Measurements from ENCODE around the gene ANAPC13. TPM values are rescaled to one million over a fixed set of nuclear protein-coding genes. Genes with fewer than 3 reads are reported as not detected.

The ANAPC13 gene
- total and polyA plus RNA-seq, 8 donors, result 16.5 to 59.1 (median 23.1) TPM

GRCh38 chr3:134480546-134480945 lies 5.2 kb downstream of the ANAPC13 start:
- Histone ChIP-seq H3K4me3 (no peak overlapping the region), H3K36me3 (peaks cover 4 to 42% (median 6%) of the 10 kb centered on the region in 3 donors), H3K9me3 (no peaks in the 10 kb centered on the region), H3K27ac (no peak overlapping the region), H3K27me3 (no peaks in the 10 kb centered on the region), H3K4me1 (peaks cover 4 to 14% (median 11%) of the 10 kb centered on the region in 3 donors)
- TF ChIP-seq CTCF (IDR thresholded peaks at IDR 0.05), result no peak
- FAIRE-seq (no peak), DNase-seq (no peak), ATAC-seq (no peak)
- 88 to 95% methylated on average over 3 of the region's 3 CpGs for WGBS, 2 donors
- intact Hi-C loops (cut with DNase I), result no loop called here

- H3K4me3 ChIP-seq, result no peak overlapping the region
- H3K27ac ChIP-seq, result no peak overlapping the region
- no peak for TF ChIP-seq CTCF (IDR thresholded peaks at IDR 0.05)
- H3K4me1 ChIP-seq, result peaks cover 0 to 3% (median 0%) of the 10 kb centered on the region in 3 donors
- no peaks in the 10 kb centered on the region for H3K27me3 ChIP-seq
- ATAC-seq (peak in 3 of 4 donors; percentile 36 to 68 (median 50)), DNase-seq (no peak), FAIRE-seq (no peak)
- 42 to 43% methylated on average over 2 of the region's 2 CpGs for WGBS, 2 donors
- peaks cover 4 to 42% (median 6%) of the 10 kb centered on the region in 3 donors for H3K36me3 ChIP-seq
- no peaks in the 10 kb centered on the region for H3K9me3 ChIP-seq
- intact Hi-C loops (cut with DNase I), result loop anchor here in 2 of 3 donors (10.0 kb wide), 2 partner anchors 103 to 263 kb away; partner anchors contain the start of gene AMOTL2 (in 2 of the 2)
Observed at GRCh38 chr3:134477938-134478337, 7.8 kb downstream of the ANAPC13 start.

GRCh38 chr3:134477002-134477401 lies 8.8 kb downstream of the ANAPC13 start:
- no peak for FAIRE-seq
- ATAC-seq, result no peak
- Histone ChIP-seq H3K9me3 (no peaks in the 10 kb centered on the region), H3K27ac (no peak overlapping the region), H3K4me3 (no peak overlapping the region), H3K36me3 (peaks cover 4 to 35% (median 6%) of the 10 kb centered on the region in 3 donors), H3K4me1 (peaks cover 0 to 3% (median 0%) of the 10 kb centered on the region in 3 donors), H3K27me3 (no peaks in the 10 kb centered on the region)
- intact Hi-C loops (cut with DNase I), result loop anchor here in 2 of 3 donors (10.0 kb wide), 2 partner anchors 102 to 262 kb away; partner anchors contain the start of gene AMOTL2 (in 2 of the 2)
- TF ChIP-seq CTCF (IDR thresholded peaks at IDR 0.05), result no peak
- DNase-seq, result no peak
- WGBS, 2 donors, result 82 to 84% methylated on average over 6 of the region's 6 CpGs

GRCh38 chr3:134476306-134476705 lies 9.5 kb downstream of the ANAPC13 start:
- WGBS, 2 donors, result 67 to 73% methylated on average over 4 of the region's 4 CpGs
- H3K36me3 ChIP-seq, result peaks cover 2 to 28% (median 4%) of the 10 kb centered on the region in 3 donors
- TF ChIP-seq CTCF (IDR thresholded peaks at IDR 0.05), result no peak
- DNase-seq (no peak), FAIRE-seq (no peak), ATAC-seq (no peak)
- H3K27me3 ChIP-seq, result no peaks in the 10 kb centered on the region
- H3K9me3 ChIP-seq, result no peaks in the 10 kb centered on the region
- H3K4me1 ChIP-seq, result peaks cover 0 to 3% (median 0%) of the 10 kb centered on the region in 3 donors
- intact Hi-C loops (cut with DNase I), result loop anchor here in 2 of 3 donors (10.0 kb wide), 2 partner anchors 102 to 262 kb away; partner anchors contain the start of gene AMOTL2 (in 2 of the 2)
- H3K27ac ChIP-seq, result no peak overlapping the region
- no peak overlapping the region for H3K4me3 ChIP-seq

GRCh38 chr3:134474956-134475355 lies 10.8 kb downstream of the ANAPC13 start:
- no peak for ATAC-seq
- no peak for FAIRE-seq
- DNase-seq, result no peak
- Histone ChIP-seq H3K27ac (no peak overlapping the region), H3K4me3 (no peak overlapping the region), H3K27me3 (no peaks in the 10 kb centered on the region), H3K36me3 (peaks cover 0 to 14% (median 4%) of the 10 kb centered on the region in 3 donors), H3K9me3 (no peaks in the 10 kb centered on the region), H3K4me1 (peaks cover 0 to 3% (median 0%) of the 10 kb centered on the region in 3 donors)
- intact Hi-C loops (cut with DNase I), result loop anchor here (5.0 to 10.0 kb wide), 3 partner anchors 100 to 260 kb away; partner anchors contain the start of gene AMOTL2 (in 2 of the 3)
- no peak for TF ChIP-seq CTCF (IDR thresholded peaks at IDR 0.05)
- WGBS, 2 donors, result 84 to 91% methylated on average over 5 of the region's 5 CpGs
